Measurements from ENCODE around the gene SULF2.

SULF2 gene

GRCh38 chr20:47647994-47648393, 137.3 kb downstream of the SULF2 start:
- DNase-seq (ENCODE audit: low spot score): no peak

GRCh38 chr20:47645632-47646031, 139.6 kb downstream of the SULF2 start:
- DNase-seq (ENCODE audit: low spot score): no peak

- no peak for DNase-seq (ENCODE audit: low spot score)
These were observed 142.7 kb downstream of the SULF2 start for GRCh38 chr20:47642624-47643023.

GRCh38 chr20:47642118-47642517, 143.2 kb downstream of the SULF2 start:
- no peak for DNase-seq (ENCODE audit: low spot score)

- DNase-seq (ENCODE audit: low spot score): no peak
These were observed 146.4 kb downstream of the SULF2 start for GRCh38 chr20:47638851-47639250.

GRCh38 chr20:47635256-47635655, 150.0 kb downstream of the SULF2 start:
- no peak for DNase-seq (ENCODE audit: low spot score)

GRCh38 chr20:47631078-47631477, 154.2 kb downstream of the SULF2 start:
- DNase-seq (ENCODE audit: low spot score): no peak

GRCh38 chr20:47629907-47630306, 155.4 kb downstream of the SULF2 start:
- no peak for DNase-seq (ENCODE audit: low spot score)

- no peak for DNase-seq (ENCODE audit: low spot score)
These were observed 157.7 kb downstream of the SULF2 start for GRCh38 chr20:47627540-47627939.

GRCh38 chr20:47623206-47623605, 162.1 kb downstream of the SULF2 start:
- DNase-seq (ENCODE audit: low spot score): no peak

- no peak for DNase-seq (ENCODE audit: low spot score)
These were observed 163.1 kb downstream of the SULF2 start for GRCh38 chr20:47622118-47622665.

- peak; percentile 55 for DNase-seq (ENCODE audit: low spot score)
These were observed 164.2 kb downstream of the SULF2 start for GRCh38 chr20:47620808-47621805.

- DNase-seq (ENCODE audit: low spot score): no peak
These were observed 166.8 kb downstream of the SULF2 start for GRCh38 chr20:47618479-47618878.

GRCh38 chr20:47614703-47615309, 170.5 kb downstream of the SULF2 start:
- DNase-seq (ENCODE audit: low spot score): no peak

GRCh38 chr20:47612670-47613069, 172.6 kb downstream of the SULF2 start:
- DNase-seq (ENCODE audit: low spot score): no peak

- no peak for DNase-seq (ENCODE audit: low spot score)
These were observed 173.5 kb downstream of the SULF2 start for GRCh38 chr20:47611785-47612184.

- no peak for DNase-seq (ENCODE audit: low spot score)
These were observed 174.4 kb downstream of the SULF2 start for GRCh38 chr20:47610945-47611250.

GRCh38 chr20:47610247-47610944, 174.9 kb downstream of the SULF2 start:
- peak; percentile 85 for DNase-seq (ENCODE audit: low spot score)

- DNase-seq (ENCODE audit: low spot score): no peak
These were observed 176.3 kb downstream of the SULF2 start for GRCh38 chr20:47609001-47609400.
